Activated CD4-positive, CD25-positive, alpha-beta regulatory T cell treated with anti-CD3 and anti-CD28 coated beads, Interleukin-2, amount 50 U/mL, for 72 hours (primary cell): ENCODE measurements around the gene PLXNB3.
"Not testable (repeated sequence)": the region's sequence is repeated elsewhere in the genome, so short reads cannot be mapped to it uniquely, and the experiment has no call there.

Experiments
- DNase-seq: peaks from one replicate; pipeline ENCODE4 v3.0.0; 2021

Gene PLXNB3

GRCh38 chrX:153733651-153734240, 30.3 kb upstream of the PLXNB3 start:
- DNase-seq, result no peak

- no peak for DNase-seq
Measured at GRCh38 chrX:153734871-153735270, 29.2 kb upstream of the PLXNB3 start.

GRCh38 chrX:153735274-153735673, 28.8 kb upstream of the PLXNB3 start:
- DNase-seq, result no peak

- no peak for DNase-seq
Measured at GRCh38 chrX:153736071-153736820, 27.8 kb upstream of the PLXNB3 start.

GRCh38 chrX:153736871-153737441, 27.1 kb upstream of the PLXNB3 start:
- no peak for DNase-seq

GRCh38 chrX:153738056-153738605, 25.9 kb upstream of the PLXNB3 start:
- DNase-seq, result no peak

- no peak for DNase-seq
Measured at GRCh38 chrX:153739754-153740486, 24.1 kb upstream of the PLXNB3 start.

GRCh38 chrX:153740631-153741222, 23.3 kb upstream of the PLXNB3 start:
- no peak for DNase-seq

GRCh38 chrX:153741446-153741845, 22.6 kb upstream of the PLXNB3 start:
- no peak for DNase-seq

GRCh38 chrX:153742111-153742510, 21.9 kb upstream of the PLXNB3 start:
- DNase-seq, result not testable (repeated sequence)

GRCh38 chrX:153742796-153743467, 21.1 kb upstream of the PLXNB3 start:
- DNase-seq, result not testable (repeated sequence)

GRCh38 chrX:153743468-153744209, 20.4 kb upstream of the PLXNB3 start:
- DNase-seq, result not testable (repeated sequence)

- DNase-seq, result no peak
Measured at GRCh38 chrX:153744210-153745066, 19.6 kb upstream of the PLXNB3 start.

- not testable (repeated sequence) for DNase-seq
Measured at GRCh38 chrX:153745067-153745433, 19.0 kb upstream of the PLXNB3 start.

GRCh38 chrX:153746359-153746758, 17.7 kb upstream of the PLXNB3 start:
- DNase-seq, result no peak

- not testable (repeated sequence) for DNase-seq
Measured at GRCh38 chrX:153746991-153747390, 17.1 kb upstream of the PLXNB3 start.

- not testable (repeated sequence) for DNase-seq
Measured at GRCh38 chrX:153749017-153749416, 15.0 kb upstream of the PLXNB3 start.

- no peak for DNase-seq
Measured at GRCh38 chrX:153750127-153750774, 13.8 kb upstream of the PLXNB3 start.

- DNase-seq, result no peak
Measured at GRCh38 chrX:153755136-153755535, 8.9 kb upstream of the PLXNB3 start.

- no peak for DNase-seq
Measured at GRCh38 chrX:153761863-153762262, 2.2 kb upstream of the PLXNB3 start.
